ENCODE measurements around the gene DDT.
"Not testable (repeated sequence)": the region's sequence is repeated elsewhere in the genome, so short reads cannot be mapped to it uniquely, and the experiment has no call there.

Gene DDT

GRCh38 chr22:23949764-23950163, 24.5 kb downstream of the DDT start:
- not testable (repeated sequence) for DNase-seq

GRCh38 chr22:23947391-23947790, 26.9 kb downstream of the DDT start:
- not testable (repeated sequence) for DNase-seq

GRCh38 chr22:23940166-23940565, 34.1 kb downstream of the DDT start:
- DNase-seq = not testable (repeated sequence)

GRCh38 chr22:23939017-23939357, 35.3 kb downstream of the DDT start:
- no peak for DNase-seq

- DNase-seq = no peak
These were observed 35.8 kb downstream of the DDT start for GRCh38 chr22:23938328-23939016.

GRCh38 chr22:23926561-23926960, 47.7 kb downstream of the DDT start:
- DNase-seq = no peak

- no peak for DNase-seq
These were observed 49.1 kb downstream of the DDT start for GRCh38 chr22:23925020-23925606.

GRCh38 chr22:23922921-23923320, 51.3 kb downstream of the DDT start:
- no peak for DNase-seq

GRCh38 chr22:23921586-23922201, 52.5 kb downstream of the DDT start:
- DNase-seq = not testable (repeated sequence)
